Muscle of leg (tissue), 11 donors: ENCODE data around the gene SNX21. TPM values are rescaled to one million over a fixed set of nuclear protein-coding genes. Genes with fewer than 3 reads are reported as not detected.

Experiments used
- DNase-seq: peaks from one replicate; pipeline ENCODE4 v3.0.0; 2013
- H3K27ac ChIP-seq: one replicate; pipeline ENCODE4 v1.5.1; 2013; ENCODE audit warnings: mild to moderate bottlenecking, low read length, control low read depth
- H3K27me3 ChIP-seq: one replicate; pipeline ENCODE4 v1.6.1; 2013; ENCODE audit warnings: low read length; ENCODE audit not compliant: control insufficient read depth, insufficient read depth
- H3K36me3 ChIP-seq: one replicate; pipeline ENCODE4 v1.6.1; 2013; ENCODE audit warnings: low read length; ENCODE audit not compliant: control insufficient read depth, insufficient read depth
- H3K4me1 ChIP-seq: one replicate; pipeline ENCODE4 v1.6.1; 2013; ENCODE audit warnings: low read length; ENCODE audit not compliant: control insufficient read depth, insufficient read depth
- H3K4me3 ChIP-seq: one replicate; pipeline ENCODE4 v1.5.1; 2013; ENCODE audit warnings: low read length, control low read depth
- H3K9me3 ChIP-seq: replicated peaks from 2 replicates; pipeline ENCODE4 v1.6.1; 2013; ENCODE audit warnings: low read depth, low read length; ENCODE audit not compliant: control insufficient read depth
- WGBS: methylation state at CpG from one replicate; pipeline ENCODE4 v1.1.5; 2013; ENCODE audit warnings: missing lambda C conversion rate; ENCODE audit not compliant: insufficient coverage; 5-methylcytosine and 5-hydroxymethylcytosine counted together
- polyA plus RNA-seq, 8 donors: library from polyadenylated mRNA; unstranded; fragments of 120-200 nt; gene quantifications; one replicate each; pipeline versions ENCODE4 v1.2.1 to v1.2.3, GENCODE V29; 2013; ENCODE audit warnings: inconsistent platforms in 1 of 8, low replicate concordance in 1 of 8; ENCODE audit not compliant: insufficient read length in 8 of 8, insufficient read depth in 1 of 8
- total RNA-seq: library from RNA; stranded (reverse); fragments of 120-200 nt; gene quantifications from one replicate; pipeline ENCODE4 v1.2.4, GENCODE V29; 2013

Gene SNX21
- total and polyA plus RNA-seq, 9 donors: 20.0 to 29.5 (median 22.2) TPM

DNA sequence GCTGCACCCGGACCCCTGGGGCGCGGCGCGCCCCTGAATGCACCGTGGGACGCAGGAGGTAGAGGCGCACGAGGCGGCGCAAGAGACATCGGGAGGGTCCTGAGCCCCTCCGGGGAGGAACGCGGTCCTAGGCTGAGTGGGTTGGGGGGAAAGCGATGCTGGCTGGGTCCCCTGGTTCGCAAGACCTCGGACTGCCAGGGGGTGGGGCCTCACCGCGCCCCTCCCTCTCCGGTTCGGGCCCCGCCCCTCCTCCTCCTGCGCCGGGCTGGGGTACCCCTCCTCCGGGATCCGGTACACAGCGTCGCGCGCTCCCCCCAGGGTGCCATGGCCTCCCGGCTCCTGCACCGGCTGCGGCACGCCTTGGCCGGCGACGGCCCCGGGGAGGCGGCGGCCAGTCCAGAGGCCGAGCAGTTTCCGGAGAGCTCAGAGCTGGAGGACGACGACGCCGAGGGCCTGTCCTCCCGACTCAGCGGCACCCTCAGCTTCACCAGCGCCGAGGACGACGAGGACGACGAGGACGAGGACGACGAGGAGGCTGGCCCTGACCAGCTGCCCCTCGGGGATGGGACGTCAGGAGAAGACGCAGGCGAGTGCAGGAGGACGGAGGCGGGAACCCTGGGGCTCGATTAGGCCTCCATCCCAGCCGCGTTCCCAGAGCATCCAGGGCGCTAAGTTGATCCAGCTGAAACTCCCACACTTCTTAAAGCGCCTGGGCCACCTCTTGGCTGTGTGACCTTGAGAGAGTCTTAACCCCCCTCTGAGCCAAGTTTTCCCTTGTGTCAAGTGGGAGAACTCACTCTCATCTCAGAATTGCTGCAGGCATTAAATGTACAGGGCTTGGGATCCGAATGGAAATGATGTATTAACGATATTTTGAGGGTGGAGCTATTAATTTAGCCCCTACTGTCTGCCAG, 541 bp downstream of the SNX21 start:
- Histone ChIP-seq H3K4me1 (peaks cover 40% of the 10 kb centered on the region), H3K36me3 (peaks cover 20% of the 10 kb centered on the region), H3K9me3 (no peaks in the 10 kb centered on the region), H3K27ac (peak overlapping the region; percentile 94), H3K27me3 (no peaks in the 10 kb centered on the region), H3K4me3 (peak overlapping the region; percentile 61)
- DNase-seq: peak; percentile 89
- WGBS: 1% methylated on average over 68 of the region's 71 CpGs

DNA sequence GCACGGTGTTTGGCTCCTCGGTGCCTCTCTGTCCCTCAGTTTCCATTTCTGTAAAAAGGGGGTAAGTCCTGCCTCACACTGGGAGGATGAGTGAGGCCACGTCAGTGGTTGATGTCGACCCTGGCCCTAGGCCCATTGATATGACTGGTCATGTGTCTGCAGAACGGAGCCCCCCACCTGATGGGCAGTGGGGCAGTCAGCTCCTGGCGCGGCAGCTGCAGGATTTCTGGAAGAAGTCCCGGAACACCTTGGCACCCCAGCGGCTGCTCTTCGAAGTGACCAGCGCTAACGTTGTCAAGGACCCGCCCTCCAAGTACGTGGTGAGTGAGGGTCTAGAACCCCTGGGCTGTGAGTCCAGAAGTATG, 1.2 kb downstream of the SNX21 start:
- Histone ChIP-seq H3K27me3 (no peaks in the 10 kb centered on the region), H3K36me3 (peaks cover 20% of the 10 kb centered on the region), H3K4me1 (peaks cover 36% of the 10 kb centered on the region), H3K4me3 (peak overlapping the region; percentile 61), H3K27ac (peak overlapping the region; percentile 94), H3K9me3 (no peaks in the 10 kb centered on the region)
- no peak for DNase-seq
- WGBS: 76% methylated on average over 12 of the region's 14 CpGs

DNA sequence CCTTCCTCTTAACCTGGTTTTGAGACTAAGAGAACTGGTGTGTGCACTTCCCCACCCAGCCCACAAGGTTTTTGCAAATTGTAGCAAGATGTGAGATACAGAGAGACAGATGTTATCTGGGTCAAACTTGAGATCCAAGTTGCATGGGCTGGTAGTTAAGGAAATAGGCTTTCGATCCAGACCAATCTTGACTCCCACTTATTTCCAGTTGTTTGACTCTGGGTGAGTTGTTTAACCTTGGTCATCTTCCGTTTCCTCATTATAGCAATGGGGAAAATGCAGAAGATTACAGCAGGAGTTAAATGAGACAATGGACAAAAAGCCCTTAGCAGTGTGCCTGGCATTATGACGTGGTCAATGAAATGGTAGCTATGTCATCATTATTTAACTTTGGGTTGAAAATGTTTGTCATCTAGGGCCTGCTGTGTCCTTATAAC, 1.7 kb downstream of the SNX21 start:
- no peak for DNase-seq
- Histone ChIP-seq H3K27me3 (no peaks in the 10 kb centered on the region), H3K4me1 (peaks cover 32% of the 10 kb centered on the region), H3K9me3 (no peaks in the 10 kb centered on the region), H3K36me3 (peaks cover 25% of the 10 kb centered on the region), H3K27ac (peak overlapping the region; percentile 59), H3K4me3 (peak overlapping the region; percentile 5)
- WGBS: 80% methylated on average over 1 of the region's 3 CpGs

DNA sequence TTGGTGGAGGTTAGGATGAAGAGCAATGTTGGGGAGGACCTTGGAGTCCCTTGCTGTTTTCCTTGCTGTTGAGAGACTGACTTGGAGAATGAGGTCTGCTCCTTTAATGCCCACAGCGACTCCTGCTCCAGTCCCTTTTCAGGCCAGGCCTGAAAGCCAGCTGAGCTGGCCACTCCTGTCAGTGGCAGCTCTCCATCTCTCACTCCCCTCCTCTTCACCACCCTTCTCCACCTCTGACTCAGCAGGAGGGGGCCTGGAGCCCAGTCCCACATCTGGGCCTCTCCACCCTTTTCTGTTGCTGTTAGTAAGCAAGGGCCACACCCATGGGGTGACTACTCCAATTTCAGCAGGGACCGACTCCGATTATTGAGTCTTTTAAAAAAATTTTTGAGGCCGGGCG, 2.2 kb downstream of the SNX21 start:
- Histone ChIP-seq H3K4me1 (peaks cover 32% of the 10 kb centered on the region), H3K36me3 (peaks cover 29% of the 10 kb centered on the region), H3K27me3 (no peaks in the 10 kb centered on the region), H3K4me3 (peak overlapping the region; percentile 5), H3K9me3 (no peaks in the 10 kb centered on the region), H3K27ac (peak overlapping the region; percentile 59)
- peak; percentile 68 for DNase-seq
- 33% methylated on average over 4 of the region's 5 CpGs for WGBS

DNA sequence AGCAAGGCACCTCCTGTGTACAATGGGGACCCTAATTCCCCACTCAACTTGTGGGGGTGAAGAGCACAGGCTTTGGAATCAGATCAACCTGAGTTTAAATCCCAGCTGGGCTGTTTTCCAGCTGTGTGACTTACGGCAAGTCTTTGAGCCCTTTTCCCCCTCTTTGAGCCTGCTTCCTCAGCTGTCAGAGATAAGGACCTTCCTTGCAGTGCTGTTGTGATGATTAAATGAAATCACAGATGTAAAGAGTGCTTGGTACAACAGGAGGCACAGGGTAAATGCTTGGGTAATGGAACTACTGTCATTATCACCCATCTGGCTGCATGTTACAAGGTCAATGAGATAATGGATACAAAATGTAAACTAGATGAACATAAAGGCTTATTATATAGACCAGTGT, 3.2 kb downstream of the SNX21 start:
- Histone ChIP-seq H3K36me3 (peaks cover 39% of the 10 kb centered on the region), H3K4me1 (peaks cover 41% of the 10 kb centered on the region), H3K27me3 (no peaks in the 10 kb centered on the region), H3K4me3 (no peak overlapping the region), H3K27ac (no peak overlapping the region), H3K9me3 (no peaks in the 10 kb centered on the region)
- 20% methylated on average over 1 of the region's 1 CpG for WGBS
- no peak for DNase-seq

DNA sequence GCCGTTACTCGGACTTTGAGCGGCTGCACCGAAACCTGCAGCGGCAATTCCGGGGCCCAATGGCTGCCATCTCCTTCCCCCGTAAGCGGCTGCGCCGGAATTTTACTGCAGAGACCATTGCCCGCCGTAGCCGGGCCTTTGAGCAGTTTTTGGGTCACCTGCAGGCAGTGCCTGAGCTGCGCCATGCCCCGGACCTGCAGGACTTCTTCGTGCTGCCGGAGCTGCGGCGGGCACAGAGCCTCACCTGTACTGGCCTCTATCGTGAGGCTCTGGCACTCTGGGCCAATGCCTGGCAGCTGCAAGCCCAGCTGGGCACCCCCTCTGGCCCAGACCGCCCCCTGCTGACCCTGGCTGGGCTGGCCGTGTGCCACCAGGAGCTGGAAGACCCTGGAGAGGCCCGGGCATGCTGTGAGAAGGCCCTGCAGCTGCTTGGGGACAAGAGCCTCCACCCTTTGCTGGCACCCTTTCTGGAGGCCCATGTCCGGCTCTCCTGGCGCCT, 7.2 kb downstream of the SNX21 start:
- no peaks in the 10 kb centered on the region for H3K27me3 ChIP-seq
- no peak overlapping the region for H3K27ac ChIP-seq
- peaks cover 31% of the 10 kb centered on the region for H3K4me1 ChIP-seq
- H3K4me3 ChIP-seq: no peak overlapping the region
- 90% methylated on average over 23 of the region's 25 CpGs for WGBS
- peaks cover 63% of the 10 kb centered on the region for H3K36me3 ChIP-seq
- DNase-seq: no peak
- H3K9me3 ChIP-seq: no peaks in the 10 kb centered on the region

DNA sequence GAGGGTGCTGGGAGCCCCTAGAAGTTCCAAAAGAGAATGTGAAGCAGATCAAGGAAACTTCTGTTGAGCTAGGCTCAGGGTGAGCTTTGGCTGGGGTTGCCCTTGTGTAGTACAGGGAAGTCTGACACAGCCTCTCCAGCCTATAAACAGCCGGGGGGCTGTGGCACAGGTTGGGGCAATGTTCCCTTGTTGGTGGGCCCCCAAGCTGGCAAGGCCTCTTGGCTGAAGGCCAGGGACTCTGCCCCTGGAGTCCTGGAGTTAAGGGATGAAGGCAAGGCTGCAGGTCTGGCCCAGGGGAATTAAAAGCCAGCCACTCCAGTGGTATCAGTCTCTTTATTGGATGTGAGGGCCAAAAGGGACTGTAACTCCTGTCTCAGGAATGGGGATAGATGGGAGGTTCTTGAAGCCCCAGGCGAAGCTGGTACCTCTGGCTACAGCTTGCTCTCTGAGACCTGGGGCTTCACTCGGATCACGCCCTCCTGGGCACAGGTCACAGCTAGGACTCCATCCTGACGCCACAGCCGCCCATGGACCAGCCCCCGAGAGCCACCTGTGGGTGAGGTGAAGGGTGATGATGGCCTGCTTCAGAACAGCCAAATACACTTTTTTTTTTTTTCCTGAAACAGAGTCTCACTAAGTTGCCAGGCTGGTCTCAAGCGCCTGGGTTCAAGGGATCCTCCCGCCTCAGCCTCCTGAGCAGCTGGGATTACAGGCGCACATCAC, 8.0 kb downstream of the SNX21 start:
- 84% methylated on average over 7 of the region's 10 CpGs for WGBS
- no peak for DNase-seq
- H3K27ac ChIP-seq: peak overlapping the region; percentile 53
- no peaks in the 10 kb centered on the region for H3K27me3 ChIP-seq
- peaks cover 64% of the 10 kb centered on the region for H3K36me3 ChIP-seq
- H3K4me1 ChIP-seq: peaks cover 26% of the 10 kb centered on the region
- H3K4me3 ChIP-seq: no peak overlapping the region
- no peaks in the 10 kb centered on the region for H3K9me3 ChIP-seq

DNA sequence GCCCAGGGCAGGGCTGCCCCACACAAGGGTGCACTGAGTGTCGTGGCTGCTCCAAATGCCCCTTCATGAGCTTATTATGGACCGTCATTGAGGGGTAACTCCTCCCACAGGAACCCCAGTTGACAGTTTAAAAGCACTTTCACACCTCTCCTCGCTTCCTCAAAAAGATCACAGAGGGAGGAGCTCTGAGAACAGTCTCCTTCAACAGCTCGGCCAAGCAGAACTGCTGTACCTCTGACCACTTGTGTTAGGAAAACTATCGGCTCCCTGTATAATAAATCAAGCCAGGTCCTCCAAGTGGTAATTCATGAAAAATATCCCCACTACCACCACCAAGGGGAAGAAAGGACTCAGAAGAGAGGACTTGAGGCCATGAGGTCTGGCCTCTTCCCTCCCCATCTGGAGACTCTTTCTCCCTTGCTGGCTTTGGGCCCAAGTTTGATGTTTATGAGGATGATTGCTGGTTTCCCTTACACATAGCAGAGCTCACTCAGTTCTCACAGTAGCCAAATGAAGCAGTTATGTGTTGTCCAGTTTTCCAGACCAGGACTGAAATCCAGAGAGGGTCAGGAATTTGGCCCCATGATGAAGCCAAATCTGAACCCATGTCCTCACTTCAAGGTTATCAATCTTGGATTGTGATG, 8.7 kb downstream of the SNX21 start:
- Histone ChIP-seq H3K4me1 (peaks cover 23% of the 10 kb centered on the region), H3K27me3 (no peaks in the 10 kb centered on the region), H3K36me3 (peaks cover 64% of the 10 kb centered on the region), H3K9me3 (no peaks in the 10 kb centered on the region), H3K4me3 (no peak overlapping the region), H3K27ac (peak overlapping the region; percentile 15)
- 35% methylated on average over 3 of the region's 5 CpGs for WGBS
- DNase-seq: peak; percentile 70

DNA sequence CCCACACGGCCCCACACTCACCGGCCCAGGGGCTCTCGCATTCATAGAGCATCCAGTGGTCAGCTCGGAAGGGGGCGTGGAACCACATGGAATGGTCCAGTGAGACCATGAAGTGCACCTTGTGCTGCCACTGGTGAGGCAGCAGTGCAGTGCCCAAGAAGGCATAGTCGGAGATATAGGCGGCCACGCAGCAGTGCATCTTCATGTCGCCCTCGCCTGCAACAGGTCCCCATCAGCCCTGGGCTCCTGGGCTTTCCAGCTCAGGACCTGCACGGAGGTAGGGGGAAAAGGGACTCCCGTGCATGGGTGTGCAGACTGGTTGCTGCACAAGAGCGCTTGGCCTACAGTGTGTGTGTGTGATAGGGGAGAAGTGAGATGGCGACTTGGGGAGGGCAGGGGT, 9.9 kb downstream of the SNX21 start:
- peaks cover 23% of the 10 kb centered on the region for H3K4me1 ChIP-seq
- H3K9me3 ChIP-seq: no peaks in the 10 kb centered on the region
- H3K4me3 ChIP-seq: no peak overlapping the region
- peaks cover 72% of the 10 kb centered on the region for H3K36me3 ChIP-seq
- no peak overlapping the region for H3K27ac ChIP-seq
- WGBS: 92% methylated on average over 13 of the region's 14 CpGs
- no peaks in the 10 kb centered on the region for H3K27me3 ChIP-seq
- DNase-seq: no peak

DNA sequence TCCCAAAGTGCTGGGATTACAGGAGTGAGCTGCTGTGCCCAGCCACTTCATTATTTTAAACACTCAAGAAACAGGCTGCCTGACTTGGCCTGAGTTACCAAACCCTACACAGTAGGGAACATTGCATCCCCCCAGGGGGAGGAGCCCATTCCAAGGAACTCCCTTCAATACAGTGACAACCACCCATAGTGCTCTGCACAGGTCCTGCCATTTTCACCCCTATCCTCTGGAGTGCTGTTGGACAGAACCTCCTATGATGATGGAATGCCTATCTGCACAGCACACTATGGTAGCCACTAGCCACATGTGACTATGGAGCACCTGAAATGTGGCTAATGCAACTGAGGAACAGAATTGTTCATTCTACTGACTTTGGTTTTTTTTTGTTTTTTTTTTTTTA, 11.9 kb downstream of the SNX21 start:
- Histone ChIP-seq H3K27me3 (no peaks in the 10 kb centered on the region), H3K4me1 (peaks cover 23% of the 10 kb centered on the region), H3K27ac (no peak overlapping the region), H3K4me3 (no peak overlapping the region), H3K9me3 (no peaks in the 10 kb centered on the region), H3K36me3 (peaks cover 75% of the 10 kb centered on the region)
- DNase-seq: no peak
